Measurements from ENCODE around the gene EXD3.

The EXD3 gene

GRCh38 chr9:137296670-137297664, 126.0 kb downstream of the EXD3 start:
- no peak for DNase-seq (ENCODE audit: low read depth)
- TF ChIP-seq CTCF (conservative IDR thresholded peaks at IDR 0.05; ENCODE audit: low read depth, low read length), result no peak
- H3K4me3 ChIP-seq (ENCODE audit: low read length), result no peak overlapping the region

- no peak for DNase-seq (ENCODE audit: low read depth)
- TF ChIP-seq CTCF (conservative IDR thresholded peaks at IDR 0.05; ENCODE audit: low read depth, low read length), result no peak
- H3K4me3 ChIP-seq (ENCODE audit: low read length), result no peak overlapping the region
These were observed 126.9 kb downstream of the EXD3 start for GRCh38 chr9:137295849-137296669.

- peak; percentile 26 for TF ChIP-seq CTCF (conservative IDR thresholded peaks at IDR 0.05; ENCODE audit: low read depth, low read length)
- DNase-seq (ENCODE audit: low read depth), result no peak
- peak overlapping the region; percentile 21 for H3K4me3 ChIP-seq (ENCODE audit: low read length)
These were observed 127.6 kb downstream of the EXD3 start for GRCh38 chr9:137295238-137295811.

GRCh38 chr9:137294681-137295237, 128.2 kb downstream of the EXD3 start:
- DNase-seq (ENCODE audit: low read depth), result no peak
- peak; percentile 59 for TF ChIP-seq CTCF (conservative IDR thresholded peaks at IDR 0.05; ENCODE audit: low read depth, low read length)
- peak overlapping the region; percentile 21 for H3K4me3 ChIP-seq (ENCODE audit: low read length)

GRCh38 chr9:137294091-137294680, 128.8 kb downstream of the EXD3 start:
- no peak for TF ChIP-seq CTCF (conservative IDR thresholded peaks at IDR 0.05; ENCODE audit: low read depth, low read length)
- DNase-seq (ENCODE audit: low read depth), result no peak
- no peak overlapping the region for H3K4me3 ChIP-seq (ENCODE audit: low read length)

GRCh38 chr9:137293482-137294090, 129.4 kb downstream of the EXD3 start:
- no peak for TF ChIP-seq CTCF (conservative IDR thresholded peaks at IDR 0.05; ENCODE audit: low read depth, low read length)
- DNase-seq (ENCODE audit: low read depth), result no peak
- H3K4me3 ChIP-seq (ENCODE audit: low read length), result no peak overlapping the region
